H9 (cell line): ENCODE data around the gene FBL. TPM values are rescaled to one million over a fixed set of nuclear protein-coding genes. Genes with fewer than 3 reads are reported as not detected.

Experiments
- DNase-seq: peaks from one replicate; pipeline ENCODE4 v3.0.0-alpha.2; 2017
- H2AFZ ChIP-seq: one replicate; pipeline ENCODE4 v1.6.1; 2013; ENCODE audit warnings: mild to moderate bottlenecking, low read length, control low read depth, moderate library complexity
- H2AK5ac ChIP-seq: 2 replicates; pipeline ENCODE4 v1.6.1; 2013; ENCODE audit warnings: low read length, control low read depth, mixed read lengths; ENCODE audit not compliant: insufficient read length
- H2BK120ac ChIP-seq: one replicate; pipeline ENCODE4 v1.6.1; 2013; ENCODE audit warnings: low read depth, mild to moderate bottlenecking, low read length, control low read depth, inconsistent platforms; ENCODE audit not compliant: poor library complexity, severe bottlenecking
- H2BK12ac ChIP-seq: 2 replicates; pipeline ENCODE4 v1.6.1; 2013; ENCODE audit warnings: low read length, control low read depth, mixed read lengths, low read depth; ENCODE audit not compliant: insufficient read length
- H2BK15ac ChIP-seq: 2 replicates; pipeline ENCODE4 v1.6.1; 2013; ENCODE audit warnings: low read depth, low read length, control low read depth
- H2BK20ac ChIP-seq: one replicate; pipeline ENCODE4 v1.6.1; 2013; ENCODE audit warnings: low read depth, mild to moderate bottlenecking, low read length, control low read depth, inconsistent platforms; ENCODE audit not compliant: poor library complexity, severe bottlenecking
- H2BK5ac ChIP-seq: 2 replicates; pipeline ENCODE4 v1.6.1; 2013; ENCODE audit warnings: low read length, control low read depth, mixed read lengths; ENCODE audit not compliant: insufficient read length
- H3K14ac ChIP-seq: 2 replicates; pipeline ENCODE4 v1.6.1; 2013; ENCODE audit warnings: low read length, control low read depth; ENCODE audit not compliant: insufficient read depth
- H3K18ac ChIP-seq: 2 replicates; pipeline ENCODE4 v1.6.1; 2013; ENCODE audit warnings: low read depth, mild to moderate bottlenecking, mixed read lengths, low read length, control low read depth; ENCODE audit not compliant: insufficient read length
- H3K23ac ChIP-seq: 2 replicates; pipeline ENCODE4 v1.6.1; 2013; ENCODE audit warnings: low read length, control low read depth, mixed read lengths, low read depth; ENCODE audit not compliant: insufficient read length
- H3K23me2 ChIP-seq: 2 replicates; pipeline ENCODE4 v1.6.1; 2013; ENCODE audit warnings: low read depth, mild to moderate bottlenecking, mixed read lengths, low read length, control low read depth; ENCODE audit not compliant: insufficient read length, poor library complexity, severe bottlenecking
- H3K27ac ChIP-seq: 2 replicates; pipeline ENCODE4 v1.5.1; 2013; ENCODE audit warnings: low read length, control low read depth, mixed read lengths, low read depth; ENCODE audit not compliant: insufficient read length
- H3K27me3 ChIP-seq: 2 replicates; pipeline ENCODE4 v1.6.1; 2013; ENCODE audit warnings: low read length, control low read depth, inconsistent platforms; ENCODE audit not compliant: insufficient read depth
- H3K4ac ChIP-seq: 2 replicates; pipeline ENCODE4 v1.6.1; 2013; ENCODE audit warnings: low read depth, mild to moderate bottlenecking, control low read depth, inconsistent platforms, low read length, moderate library complexity
- H3K4me1 ChIP-seq: 2 replicates; pipeline ENCODE4 v1.6.1; 2013; ENCODE audit warnings: low read length, control low read depth, inconsistent platforms; ENCODE audit not compliant: insufficient read depth
- H3K4me2 ChIP-seq: 2 replicates; pipeline ENCODE4 v1.6.1; 2013; ENCODE audit warnings: low read length, control low read depth, mixed read lengths; ENCODE audit not compliant: insufficient read length, insufficient read depth
- H3K56ac ChIP-seq: 2 replicates; pipeline ENCODE4 v1.6.1; 2013; ENCODE audit warnings: low read depth, mild to moderate bottlenecking, mixed read lengths, low read length, control low read depth; ENCODE audit not compliant: insufficient read length
- H3K79me1 ChIP-seq: 2 replicates; pipeline ENCODE4 v1.6.1; 2013; ENCODE audit warnings: low read depth, mild to moderate bottlenecking, moderate library complexity, low read length, control low read depth, inconsistent platforms; ENCODE audit not compliant: insufficient read depth, poor library complexity, severe bottlenecking
- H3K79me2 ChIP-seq: 2 replicates; pipeline ENCODE4 v1.6.1; 2013; ENCODE audit warnings: low read length, control low read depth, inconsistent platforms; ENCODE audit not compliant: insufficient read depth
- H3K9ac ChIP-seq: 2 replicates; pipeline ENCODE4 v1.6.1; 2013; ENCODE audit warnings: low read length, control low read depth, mixed read lengths; ENCODE audit not compliant: insufficient read length; ENCODE audit errors: extremely low read depth
- H3K9me3 ChIP-seq: one replicate; pipeline ENCODE4 v1.6.1; 2013; ENCODE audit warnings: low read depth, low read length, inconsistent platforms; ENCODE audit not compliant: control insufficient read depth
- H3T11ph ChIP-seq: one replicate; pipeline ENCODE4 v1.6.1; 2013; ENCODE audit warnings: mild to moderate bottlenecking, low read length, control low read depth, inconsistent platforms
- H4K20me1 ChIP-seq: one replicate; pipeline ENCODE4 v1.6.1; 2013; ENCODE audit not compliant: control insufficient read depth, insufficient read length, insufficient read depth
- H4K5ac ChIP-seq: 2 replicates; pipeline ENCODE4 v1.6.1; 2013; ENCODE audit warnings: low read depth, mild to moderate bottlenecking, mixed read lengths, low read length, control low read depth; ENCODE audit not compliant: insufficient read length
- H4K8ac ChIP-seq: replicated peaks from 2 replicates; pipeline ENCODE4 v1.6.1; 2013; ENCODE audit warnings: low read length, control low read depth, mixed read lengths, low read depth; ENCODE audit not compliant: insufficient read length
- H4K91ac ChIP-seq: 2 replicates; pipeline ENCODE4 v1.6.1; 2013; ENCODE audit warnings: low read depth, mild to moderate bottlenecking, moderate library complexity, mixed read lengths, low read length, control low read depth; ENCODE audit not compliant: insufficient read length
- H3K27ac Mint-ChIP-seq, 3 experiments: 2 replicates in 2 of 3; 3 replicates in 1 of 3; pipeline ENCODE4 v1.8.0; 2020 to 2021; ENCODE audit warnings: mixed read lengths in 3 of 3, mild to moderate bottlenecking in 1 of 3, moderate library complexity in 1 of 3
- H3K27me3 Mint-ChIP-seq: 2 replicates; pipeline ENCODE4 v1.8.0; 2021; ENCODE audit warnings: low read depth, mild to moderate bottlenecking, moderate library complexity, mixed read lengths
- H3K36me3 Mint-ChIP-seq, 3 experiments: 2 replicates in 2 of 3; 3 replicates in 1 of 3; pipeline ENCODE4 v1.8.0; 2020 to 2021; ENCODE audit warnings: low read depth in 3 of 3, mixed read lengths in 3 of 3; ENCODE audit not compliant: insufficient read depth in 1 of 3
- H3K4me1 Mint-ChIP-seq, 2 experiments: 2 replicates each; pipeline ENCODE4 v1.8.0; 2020; ENCODE audit warnings: mixed read lengths in 2 of 2
- H3K4me3 Mint-ChIP-seq, 2 experiments: 2 replicates in 1 of 2; 3 replicates in 1 of 2; pipeline ENCODE4 v1.8.0; 2020 to 2021; ENCODE audit warnings: mild to moderate bottlenecking in 2 of 2, mixed read lengths in 2 of 2, moderate library complexity in 1 of 2
- H3K9me3 Mint-ChIP-seq, 2 experiments: 2 replicates in 1 of 2; 3 replicates in 1 of 2; pipeline ENCODE4 v1.8.0; 2020; ENCODE audit warnings: mild to moderate bottlenecking in 2 of 2, mixed read lengths in 2 of 2, moderate library complexity in 1 of 2
- CTCF ChIP-seq: fragments of 200-600 bp; sonication (generic); conservative IDR thresholded peaks from 3 replicates; pipeline ENCODE4 v1.8.0; 2021; ENCODE audit warnings: antibody characterized with exemption, mild to moderate bottlenecking
- WGBS: extraction: QIAGEN DNeasy Blood & Tissue Kit; methylation state at CpG from one replicate; pipeline ENCODE4 v1.1.7; 2013; ENCODE audit warnings: missing lambda C conversion rate, low lambda C conversion rate, mixed read lengths; ENCODE audit not compliant: insufficient read length; ENCODE audit errors: extremely low coverage; 5-methylcytosine and 5-hydroxymethylcytosine counted together
- total RNA-seq: library from RNA; stranded (reverse); gene quantifications from 2 replicates; pipeline ENCODE4 v1.2.1, GENCODE V29; 2021

The FBL gene
- total RNA-seq, 1 experiment from 2014 or later, result 625 TPM

GRCh38 chr19:39843919-39844793 is 2.0 kb downstream of the FBL start:
- no CpG with 5 or more reads among the region's 4 CpGs for WGBS
- H3K9me3 ChIP-seq, result no peaks in the 10 kb centered on the region

More at GRCh38 chr19:39843919-39844793, 2.0 kb downstream of the FBL start:
- no peak overlapping the region for H3K14ac ChIP-seq
- DNase-seq, result no peak
- peak overlapping the region; percentile 98 to 99 for H3K4me3 Mint-ChIP-seq
- H3K27ac Mint-ChIP-seq, result peak overlapping the region in 2 of 3 experiments; percentile 1 to 93; a peak in 5 of 7 replicates
- peaks cover 8% of the 10 kb centered on the region for H3K79me1 ChIP-seq
- H3K27ac ChIP-seq, result no peak overlapping the region
- H3K79me2 ChIP-seq, result peaks cover 55% of the 10 kb centered on the region
- no peak overlapping the region for H2BK120ac ChIP-seq
- H2BK5ac ChIP-seq, result no peak overlapping the region
- H3K4me1 ChIP-seq, result peaks cover 7% of the 10 kb centered on the region
- no peak overlapping the region for H3K56ac ChIP-seq
- H3K9me3 Mint-ChIP-seq, result no peaks in the 10 kb centered on the region
- peak; percentile 72 for TF ChIP-seq CTCF
- H3K27me3 ChIP-seq, result no peaks in the 10 kb centered on the region
- no peak overlapping the region for H2BK20ac ChIP-seq
- no peak overlapping the region for H2AFZ ChIP-seq
- H3K4ac ChIP-seq, result no peak overlapping the region
- H2BK12ac ChIP-seq, result no peak overlapping the region
- no peaks in the 10 kb centered on the region; the same call in 1 of the 2 replicates for H3K27me3 Mint-ChIP-seq
- no peaks in the 10 kb centered on the region for H4K20me1 ChIP-seq
- H3K9ac ChIP-seq, result peak overlapping the region; percentile 48
- no peak overlapping the region for H2BK15ac ChIP-seq
- H4K5ac ChIP-seq, result no peak overlapping the region
- no peak overlapping the region for H3K23ac ChIP-seq
- no peak overlapping the region for H3T11ph ChIP-seq
- peak overlapping the region; percentile 82 for H3K4me2 ChIP-seq
- H2AK5ac ChIP-seq, result no peak overlapping the region
- H4K8ac ChIP-seq, result no peak overlapping the region
- H3K4me1 Mint-ChIP-seq, result peaks cover 42 to 44% of the 10 kb centered on the region in 2 experiments
- peaks cover 12 to 25% (median 24%) of the 10 kb centered on the region in 3 experiments; a peak in 6 of 7 replicates for H3K36me3 Mint-ChIP-seq
- peaks cover 14% of the 10 kb centered on the region for H3K23me2 ChIP-seq
- H4K91ac ChIP-seq, result no peak overlapping the region
- no peak overlapping the region for H3K18ac ChIP-seq
